HG02973 (cell line): Measurements from ENCODE around the gene TANGO2.

ENCODE experiments used
- ATAC-seq: cut with Tn5 transposase; IDR thresholded peaks from one replicate; pipeline ENCODE4 v1.9.1; 2021; ENCODE audit warnings: moderate library complexity; ENCODE audit not compliant: unreplicated experiment

Gene TANGO2

DNA sequence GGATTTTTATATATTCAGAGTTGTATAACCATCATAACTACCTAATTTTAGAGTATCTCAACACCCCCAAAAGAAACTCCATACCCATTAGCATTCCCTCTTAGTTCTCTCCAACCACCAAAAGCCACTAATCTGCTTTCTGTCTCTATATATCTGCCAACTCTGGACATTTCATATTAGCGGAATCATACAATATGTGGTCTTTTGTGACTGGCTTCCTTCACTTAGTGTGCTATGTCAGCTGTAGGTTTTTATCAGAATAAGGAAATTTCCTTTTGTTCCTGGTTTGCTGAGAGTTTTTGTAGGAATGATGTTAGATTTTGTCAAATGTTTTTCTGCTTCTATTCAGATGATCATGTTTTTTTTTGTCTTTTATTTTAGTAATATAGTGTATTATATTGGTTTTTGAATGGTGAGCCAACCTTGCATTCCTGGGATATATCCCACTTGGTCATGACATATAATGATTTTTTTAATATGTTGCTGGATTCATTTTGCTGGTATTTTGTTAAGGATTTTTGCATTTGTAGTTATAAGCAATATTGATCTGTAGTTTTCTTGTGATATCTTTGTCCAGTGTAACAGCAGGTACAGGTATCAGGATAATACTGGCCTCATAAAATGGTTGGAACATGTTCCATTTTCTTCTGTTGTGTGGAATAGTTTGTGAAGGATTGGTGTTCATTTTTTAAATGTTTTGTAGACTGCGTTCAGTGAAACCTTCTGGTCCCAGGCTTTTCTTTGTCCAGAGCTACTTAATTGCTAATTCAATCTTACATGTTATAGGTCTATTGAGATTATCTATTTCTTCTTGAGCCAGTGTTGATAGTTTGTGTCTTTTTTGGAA is 75.9 kb downstream of the TANGO2 start:
- ATAC-seq: no peak

DNA sequence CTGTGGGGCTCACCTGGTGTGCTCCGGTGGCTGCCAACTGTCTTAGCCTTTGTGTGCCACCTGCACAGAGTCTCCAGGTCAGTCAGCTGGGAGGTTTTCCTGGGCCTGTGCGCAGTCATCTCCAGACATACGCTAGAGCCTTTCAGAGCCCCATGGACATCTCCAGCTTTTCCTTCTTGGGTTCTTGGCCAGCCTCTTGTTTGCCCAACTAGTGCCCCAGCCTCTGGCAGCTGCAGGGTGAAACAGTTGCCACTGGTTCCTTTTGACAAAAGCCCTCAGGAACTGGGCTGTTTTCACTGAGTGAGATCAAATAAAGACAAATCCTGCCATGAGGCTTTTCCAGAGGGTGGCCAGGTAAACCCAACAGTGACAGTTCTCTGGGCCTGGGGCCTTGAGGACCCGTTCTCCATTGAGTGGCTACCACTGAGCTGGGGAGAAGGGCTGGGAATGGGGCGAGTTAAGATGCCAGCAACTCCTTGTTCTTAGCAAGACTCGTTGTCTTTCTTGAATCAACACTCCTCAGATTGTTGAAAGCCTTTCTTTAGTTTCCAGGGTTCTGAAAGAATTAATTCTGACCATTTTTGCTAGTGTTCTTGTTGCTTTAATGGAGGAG is 78.3 kb downstream of the TANGO2 start:
- ATAC-seq: no peak

DNA sequence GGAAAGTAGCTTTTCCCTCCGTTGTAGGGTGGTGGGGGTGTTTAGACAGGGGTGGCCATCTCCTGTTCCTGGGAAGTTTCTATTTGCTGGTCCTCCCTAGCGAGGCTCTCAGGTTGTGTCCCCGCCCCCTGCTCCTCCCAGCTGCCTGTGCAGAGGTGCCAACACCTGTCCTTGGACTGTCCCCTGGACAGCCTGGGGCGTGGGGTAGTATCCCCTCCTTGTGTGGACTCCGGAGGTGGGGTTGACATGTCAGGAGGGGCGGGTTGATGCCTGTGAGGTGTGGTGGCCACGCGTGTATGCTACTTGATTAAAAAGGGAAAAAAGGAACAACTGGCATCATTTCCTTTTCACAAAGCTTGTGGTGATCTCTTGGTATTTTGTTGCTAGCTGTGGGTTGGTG is 80.7 kb downstream of the TANGO2 start:
- no peak for ATAC-seq

DNA sequence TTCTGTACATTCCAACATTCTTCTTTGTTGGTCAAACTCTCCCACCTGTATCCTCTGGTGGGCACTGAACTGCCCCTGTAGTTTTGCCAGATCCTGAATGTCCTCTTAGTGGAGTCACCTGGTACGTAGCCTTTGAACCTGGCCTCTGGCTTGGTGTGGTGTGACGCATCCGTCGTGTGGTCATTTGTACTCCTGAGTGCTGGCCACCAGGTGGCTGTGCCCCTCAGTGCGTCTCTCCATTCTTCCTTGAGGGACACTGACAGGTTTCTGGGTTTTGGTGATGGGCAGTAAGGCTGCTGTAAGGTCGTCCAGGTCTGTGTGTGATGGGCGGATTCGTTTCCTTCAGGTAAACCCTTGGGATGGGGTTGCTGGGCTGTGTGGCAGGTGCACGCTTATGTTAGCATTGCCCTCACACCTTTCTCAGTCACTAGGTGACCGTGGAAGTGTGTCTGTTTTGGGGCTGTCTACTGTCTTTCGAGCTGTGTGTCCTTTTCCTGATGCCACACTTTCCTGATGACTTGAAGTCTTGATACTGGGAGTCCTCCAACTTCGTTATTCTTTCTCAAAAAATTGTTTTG is 81.4 kb downstream of the TANGO2 start:
- ATAC-seq: no peak

DNA sequence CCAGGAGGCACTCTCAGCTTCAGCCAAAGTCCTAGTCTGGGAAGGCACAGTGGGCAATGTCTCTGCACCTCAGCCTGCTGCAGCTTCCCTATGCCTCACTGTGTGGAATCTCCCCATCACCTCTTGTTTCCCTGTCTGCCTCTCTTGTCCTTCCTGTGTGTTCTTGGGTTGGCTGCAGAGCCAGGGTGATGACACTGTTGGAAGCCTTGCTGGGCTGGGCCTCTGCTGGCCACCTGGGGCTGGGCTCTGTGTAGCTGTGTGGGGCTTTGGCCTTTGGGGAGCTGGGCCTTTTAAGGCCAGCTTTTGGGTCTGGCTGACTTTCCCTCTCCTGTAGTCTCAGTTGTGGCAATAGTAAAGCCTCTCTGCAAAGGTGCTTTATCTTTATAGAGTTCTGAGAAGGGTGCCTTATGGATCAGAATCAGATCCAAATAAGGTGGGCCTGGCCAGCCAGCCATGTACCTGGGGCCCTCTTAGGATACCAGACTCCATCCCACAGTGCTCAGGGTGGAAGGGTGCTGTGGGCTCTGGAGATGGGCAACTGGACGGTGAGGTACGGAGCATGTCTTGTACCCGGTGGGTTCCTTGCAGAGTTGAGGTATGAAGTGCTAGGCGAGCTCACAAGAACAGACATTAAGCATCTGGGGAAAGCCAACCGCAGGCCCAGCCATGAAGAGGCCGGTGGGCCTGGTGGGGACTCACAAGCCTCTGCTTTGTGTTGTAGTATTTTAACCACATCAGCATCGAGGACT is 84.7 kb downstream of the TANGO2 start:
- no peak for ATAC-seq

DNA sequence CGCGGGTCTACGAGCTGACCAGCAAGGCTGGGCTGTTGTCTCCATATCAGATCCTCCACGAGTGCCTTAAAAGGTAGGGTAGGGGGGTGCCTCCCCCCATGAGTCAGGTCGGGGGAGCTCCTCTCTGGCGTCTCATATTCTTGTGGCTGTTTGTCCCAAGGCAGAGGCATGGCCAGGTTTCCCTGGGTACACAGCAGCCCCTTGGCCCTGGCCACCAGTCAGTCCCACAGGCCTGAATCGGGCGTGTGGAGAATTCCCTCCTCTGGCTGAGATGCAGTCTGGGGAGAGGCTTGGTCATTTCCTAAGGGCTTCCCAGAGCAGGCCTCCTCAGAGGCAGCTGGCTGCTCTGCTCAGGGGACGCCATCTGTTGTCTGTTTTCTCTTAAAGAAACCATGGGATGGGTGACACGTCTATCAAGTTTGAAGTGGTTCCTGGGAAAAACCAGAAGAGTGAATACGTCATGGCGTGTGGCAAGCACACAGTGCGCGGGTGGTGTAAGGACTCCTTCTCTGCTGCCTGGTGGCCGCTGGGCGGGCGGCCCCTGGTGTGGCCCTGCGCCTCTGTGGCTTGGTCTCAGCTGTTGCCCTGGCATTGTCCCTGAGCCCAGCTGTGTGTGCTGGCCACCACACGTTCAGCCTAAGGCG is 85.4 kb downstream of the TANGO2 start:
- no peak for ATAC-seq

DNA sequence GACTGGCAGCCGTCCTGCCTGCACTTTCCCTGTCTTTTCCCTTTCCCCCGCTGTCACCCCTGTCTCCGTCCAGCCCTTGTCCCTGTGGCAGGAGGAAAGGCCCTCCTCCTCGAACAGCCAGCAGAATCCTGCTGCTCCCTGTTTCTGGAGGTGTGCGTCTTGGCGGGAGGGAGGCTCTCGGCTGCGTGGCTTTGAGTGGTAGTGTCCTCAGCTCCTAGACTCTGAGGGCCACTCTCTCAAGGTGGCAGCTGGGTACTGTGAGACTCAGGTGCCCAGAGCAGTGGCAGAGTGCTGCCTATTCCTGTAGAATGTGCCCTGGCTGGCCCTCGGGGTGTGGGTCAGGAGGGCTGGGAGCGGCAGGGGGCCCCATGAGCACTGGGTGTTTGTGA is 85.9 kb downstream of the TANGO2 start:
- no peak for ATAC-seq

DNA sequence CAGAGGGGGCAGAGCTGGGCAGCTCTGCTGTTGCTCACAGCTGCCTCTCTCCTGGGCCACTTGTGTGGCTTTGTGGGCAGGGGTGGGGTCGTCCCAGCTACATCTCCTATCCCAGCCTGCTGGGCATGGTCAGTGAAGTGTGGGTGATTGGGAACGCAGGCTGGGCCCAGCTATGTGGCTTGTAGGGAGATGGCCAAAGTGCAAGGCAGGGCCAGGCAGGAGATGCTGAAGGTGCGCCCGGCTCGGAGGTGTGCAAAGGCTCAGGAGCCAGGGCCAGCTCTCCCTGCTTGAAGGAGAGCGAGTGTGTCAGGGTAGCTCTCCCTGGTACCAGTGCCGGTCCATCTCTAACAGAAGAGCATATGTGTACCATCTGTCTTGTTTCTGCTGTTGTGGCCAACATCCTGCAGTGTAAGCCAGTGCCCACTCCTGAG is 86.6 kb downstream of the TANGO2 start:
- ATAC-seq: no peak

DNA sequence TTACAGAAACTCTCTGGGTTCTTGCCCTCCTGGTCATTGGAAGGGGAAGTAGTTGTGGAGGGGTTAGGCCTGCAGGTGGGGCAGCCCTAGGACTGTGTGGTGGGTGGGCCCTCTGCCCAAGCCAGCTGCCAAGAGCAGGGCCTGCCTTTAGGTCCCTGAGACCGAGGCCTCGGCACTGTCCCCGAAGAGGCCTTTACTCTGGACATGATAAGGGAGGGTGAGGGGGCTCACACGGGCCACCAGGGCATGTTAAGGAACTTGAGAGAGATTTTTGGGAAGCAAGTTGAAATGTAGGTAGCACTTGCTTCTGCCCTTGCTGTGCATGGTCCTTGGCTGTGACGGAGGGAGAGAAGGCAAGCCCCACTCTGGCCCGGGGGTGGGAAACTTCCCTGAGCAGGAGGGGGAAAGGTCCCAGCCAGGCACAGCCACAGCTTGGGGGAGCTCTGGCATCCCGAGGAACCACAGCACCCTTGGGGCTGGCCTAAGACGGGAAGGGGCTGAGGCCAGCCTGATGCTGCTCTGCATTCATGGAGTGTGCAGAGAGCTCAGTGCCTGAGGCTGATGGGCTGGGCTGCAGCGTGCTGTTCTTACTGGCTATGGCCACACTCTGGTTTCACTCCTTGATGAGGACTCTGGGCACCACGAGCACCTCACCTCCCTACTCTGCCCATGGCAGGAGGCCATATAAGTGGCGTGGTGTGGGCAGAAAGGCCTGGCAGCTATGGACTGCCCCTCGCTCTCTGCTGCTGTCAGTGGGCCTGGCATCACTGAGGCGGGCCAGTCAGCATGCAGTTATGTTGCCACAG is 87.2 kb downstream of the TANGO2 start:
- ATAC-seq: no peak

DNA sequence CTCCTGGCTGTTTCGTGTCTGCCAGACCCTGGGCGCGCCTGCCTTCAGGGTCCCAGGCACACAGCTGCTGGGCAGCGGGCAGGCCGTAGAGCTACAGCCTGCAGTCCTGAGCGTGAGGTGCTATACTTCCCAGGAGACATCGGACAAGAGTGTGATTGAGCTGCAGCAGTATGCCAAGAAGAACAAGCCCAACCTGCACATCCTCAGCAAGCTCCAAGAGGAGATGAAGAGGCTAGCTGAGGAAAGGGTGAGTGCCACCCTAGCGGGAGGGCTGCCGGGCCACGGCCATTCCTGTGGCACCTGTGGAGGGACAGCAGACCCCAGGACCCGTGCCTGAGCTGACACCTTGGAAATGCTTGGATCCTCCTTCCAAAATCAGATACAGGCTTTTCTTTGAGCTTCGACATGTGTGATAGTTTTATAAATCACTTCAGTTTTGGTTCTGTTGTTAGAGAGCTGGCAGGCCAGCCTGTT is 87.9 kb downstream of the TANGO2 start:
- no peak for ATAC-seq

DNA sequence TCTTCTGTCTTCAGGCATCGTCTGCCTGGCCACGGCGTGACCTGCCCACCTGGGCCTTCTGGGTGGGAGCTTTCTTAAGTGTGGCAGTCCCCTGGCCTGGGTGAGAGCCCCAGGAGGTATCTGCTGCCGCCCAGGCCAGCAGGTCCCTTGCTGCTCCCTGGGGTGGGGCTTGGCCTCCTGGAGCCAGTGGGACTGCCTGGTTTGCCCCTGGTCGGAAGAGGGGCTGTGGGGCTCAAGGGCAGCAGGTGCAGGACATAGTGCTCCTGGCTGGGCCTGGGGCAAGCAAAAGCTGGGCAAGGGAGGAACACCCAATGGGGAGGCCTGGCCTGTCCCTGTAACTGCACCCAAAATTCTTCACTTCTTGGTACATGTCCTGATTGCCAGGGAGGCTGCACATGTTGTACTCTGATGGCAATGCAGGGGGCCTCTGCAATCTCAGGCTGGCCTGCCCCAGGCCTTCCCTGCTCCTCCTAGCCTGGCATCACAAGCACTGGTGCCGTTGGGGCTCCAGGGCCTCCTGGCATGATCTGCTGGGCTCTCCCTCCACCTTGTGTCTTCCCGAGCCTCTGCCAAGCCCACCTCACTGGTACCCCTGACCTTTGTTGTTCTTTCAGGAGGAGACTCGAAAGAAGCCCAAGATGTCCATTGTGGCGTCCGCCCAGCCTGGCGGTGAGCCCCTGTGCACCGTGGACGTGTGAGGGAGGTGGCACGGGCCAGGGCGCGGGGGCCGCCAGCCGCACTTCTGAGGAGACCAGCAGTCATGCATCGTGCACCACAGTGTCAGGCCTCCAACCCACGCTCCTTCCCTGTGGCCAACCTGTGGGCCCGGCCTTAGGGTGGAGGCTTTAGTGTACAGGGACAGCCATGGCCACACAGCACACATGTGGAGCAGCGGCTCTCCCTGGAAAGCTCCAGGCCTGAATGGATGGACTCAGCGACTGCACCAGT is 88.8 kb downstream of the TANGO2 start:
- no peak for ATAC-seq

DNA sequence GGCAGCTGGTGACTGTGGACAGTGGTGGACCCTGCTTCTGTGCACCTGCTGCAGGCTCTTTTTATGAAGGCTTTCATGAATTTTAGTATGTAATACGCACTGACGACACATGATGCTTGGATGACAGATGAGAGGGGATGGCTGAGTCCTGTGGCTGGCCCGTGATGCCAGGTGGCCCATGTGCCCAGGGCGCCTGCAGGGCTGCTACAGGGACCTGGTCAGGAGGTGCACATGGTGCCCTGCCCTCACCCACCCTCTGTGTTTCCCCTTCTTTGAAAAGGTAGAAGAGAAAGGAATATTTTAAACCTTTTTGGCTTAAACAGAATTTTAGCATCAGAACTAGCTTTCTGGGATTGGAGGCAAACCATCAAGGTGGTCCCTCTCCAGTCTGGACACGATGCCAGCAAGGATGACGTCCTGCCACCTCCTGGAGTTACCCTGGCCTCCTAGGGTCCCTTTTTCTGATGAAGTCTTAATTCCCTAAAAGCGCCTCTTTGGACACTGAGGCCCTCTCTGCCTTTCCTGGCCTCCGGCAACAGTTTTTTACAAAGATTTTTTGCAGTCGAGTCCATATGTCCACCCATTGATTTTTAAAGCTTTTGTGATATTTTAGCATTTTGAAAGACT is 89.6 kb downstream of the TANGO2 start:
- ATAC-seq: no peak

DNA sequence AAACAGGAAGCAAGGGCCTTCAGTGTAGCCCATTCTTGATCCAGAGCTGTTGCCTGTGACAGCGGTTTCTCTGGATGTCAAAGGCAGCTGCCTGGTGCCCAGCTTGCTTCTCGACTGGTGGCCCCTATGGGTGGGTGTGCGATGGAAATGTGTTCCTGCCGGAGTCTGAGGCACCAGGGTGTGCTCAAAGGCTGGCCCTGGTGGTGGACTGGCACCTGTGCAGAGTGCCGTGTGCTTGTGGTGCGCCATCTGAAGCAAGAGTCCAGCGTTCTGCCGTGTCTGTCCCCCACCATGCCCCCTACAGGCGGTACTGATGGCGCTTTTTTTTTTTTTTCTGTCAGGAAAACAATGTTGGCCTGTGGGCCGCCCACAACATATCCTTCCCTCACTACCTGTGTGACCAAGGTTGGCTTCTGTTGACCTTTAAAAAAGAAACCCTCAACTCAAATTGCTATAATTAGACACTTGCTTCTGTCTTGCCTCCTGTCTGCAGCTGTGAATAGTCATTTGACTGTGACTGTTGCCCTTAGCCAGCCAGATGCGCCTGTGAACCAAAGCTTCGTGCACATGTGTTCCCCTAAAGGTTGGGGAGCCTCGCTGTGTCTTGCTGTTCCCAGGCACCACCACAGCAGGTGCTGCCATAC is 90.3 kb downstream of the TANGO2 start:
- no peak for ATAC-seq

DNA sequence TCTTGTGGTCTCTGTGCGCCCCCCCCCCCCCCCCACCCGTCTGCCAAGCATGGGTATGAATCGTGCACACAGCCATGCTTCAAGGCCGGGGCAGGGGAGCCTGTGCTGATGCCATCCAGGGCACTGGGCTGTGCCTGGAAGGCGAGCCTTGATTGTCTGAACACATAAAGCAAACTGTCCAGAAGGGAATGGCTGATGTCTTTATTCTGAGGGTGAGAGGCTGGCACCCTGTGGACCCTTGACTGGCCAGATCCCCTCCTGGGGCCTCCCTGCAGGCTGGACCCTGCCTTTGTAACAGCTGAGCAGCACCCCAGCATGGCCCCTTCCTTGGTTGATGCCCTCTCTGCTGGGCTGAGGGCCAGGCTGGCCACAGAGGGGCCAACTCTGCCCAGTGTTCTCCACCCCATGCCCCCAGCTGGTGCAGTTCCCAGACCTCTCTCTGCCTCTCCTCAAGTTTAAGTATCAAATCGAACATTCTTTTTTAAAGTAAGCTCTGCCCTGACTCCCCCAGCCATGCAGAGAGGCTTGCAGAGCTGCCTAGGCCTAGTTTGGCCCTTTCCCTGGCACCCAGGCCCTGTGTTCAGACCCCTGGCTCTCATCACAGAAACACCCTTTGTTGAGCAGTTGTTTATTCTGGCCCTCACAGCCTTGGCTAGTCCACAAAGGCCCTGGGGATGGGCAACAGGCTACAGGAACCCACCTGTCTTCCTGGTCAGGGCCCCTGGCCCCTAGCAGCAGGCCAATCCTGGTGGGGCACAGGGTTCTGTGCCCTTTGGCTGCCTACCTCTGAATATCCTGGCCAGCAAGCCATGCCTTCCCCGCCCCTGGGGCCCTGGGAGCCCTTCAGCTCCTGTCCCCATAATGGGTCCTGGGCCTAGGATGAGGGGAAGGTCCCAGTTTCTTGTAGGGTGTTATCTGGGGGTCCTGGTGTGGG is 91.0 kb downstream of the TANGO2 start:
- no peak for ATAC-seq

DNA sequence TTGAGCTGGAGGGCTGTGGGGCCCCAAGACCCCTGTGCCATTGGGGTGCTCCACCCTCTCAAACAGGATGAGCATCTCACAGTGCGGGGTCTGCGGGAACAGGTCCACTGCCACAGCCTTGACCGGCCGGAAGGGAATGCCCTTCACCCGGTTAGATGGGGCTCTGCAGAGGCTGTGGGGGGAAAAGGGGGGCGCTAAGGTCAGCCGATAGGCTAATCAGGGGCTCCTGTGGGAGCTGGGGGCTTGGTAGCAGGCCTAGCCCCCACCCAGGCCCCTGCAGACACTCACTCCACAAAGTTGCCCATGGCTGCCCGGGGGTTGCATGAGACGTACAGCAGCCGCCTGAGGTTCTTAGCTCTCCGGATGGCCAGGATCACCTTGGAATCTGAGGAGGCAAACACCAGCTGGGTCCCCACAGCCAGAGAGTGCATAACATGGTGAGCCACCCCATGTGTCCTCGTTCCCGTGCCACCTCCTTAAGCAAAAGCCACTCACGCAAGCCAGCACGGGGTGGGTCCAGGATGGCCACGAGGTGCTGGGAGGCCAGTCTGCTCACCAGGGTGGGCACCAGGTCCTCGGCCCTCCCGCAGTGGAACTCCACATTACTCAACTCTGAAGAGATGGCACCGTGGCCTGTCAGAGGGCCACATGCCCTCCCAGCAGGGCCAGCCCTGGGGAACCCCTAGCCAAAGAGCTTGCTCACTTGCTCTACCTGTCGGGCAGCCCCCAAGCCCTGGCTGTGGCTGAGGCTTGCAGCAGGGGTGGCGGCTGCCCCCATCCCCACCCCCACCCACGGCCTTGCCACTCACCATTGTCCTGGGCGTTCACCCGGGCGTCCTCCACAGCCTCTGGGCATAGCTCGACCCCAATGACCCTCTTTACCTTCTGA is 92.0 kb downstream of the TANGO2 start:
- no peak for ATAC-seq
